ENCODE results near the gene PAMR1. TPM values are rescaled to one million over a fixed set of nuclear protein-coding genes. Genes with fewer than 3 reads are reported as not detected.

The PAMR1 gene
- polyA plus RNA-seq, 2 of the 4 experiments (the other 2 are of a cell fraction) = not detected

DNA sequence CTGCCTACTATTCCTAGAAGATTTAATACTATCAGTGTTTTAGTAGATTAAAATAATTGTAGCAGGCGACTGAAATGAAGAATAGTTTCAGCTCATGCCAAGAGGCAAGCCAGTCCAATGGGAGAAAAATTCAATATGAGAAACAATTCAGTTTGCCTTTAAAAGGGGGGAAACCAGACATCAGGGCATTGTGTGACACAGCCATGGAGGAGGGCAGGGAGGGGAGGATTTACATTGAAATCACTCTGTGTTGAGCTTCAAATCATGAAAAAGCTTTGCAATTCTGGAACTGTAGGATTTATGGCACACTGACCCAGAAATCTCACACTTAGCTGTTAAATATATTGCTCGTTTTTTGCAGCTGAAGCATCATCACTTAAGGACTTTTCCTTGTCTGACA, 110.6 kb downstream of the PAMR1 start (continued):
- TF ChIP-seq, protein P1, sequence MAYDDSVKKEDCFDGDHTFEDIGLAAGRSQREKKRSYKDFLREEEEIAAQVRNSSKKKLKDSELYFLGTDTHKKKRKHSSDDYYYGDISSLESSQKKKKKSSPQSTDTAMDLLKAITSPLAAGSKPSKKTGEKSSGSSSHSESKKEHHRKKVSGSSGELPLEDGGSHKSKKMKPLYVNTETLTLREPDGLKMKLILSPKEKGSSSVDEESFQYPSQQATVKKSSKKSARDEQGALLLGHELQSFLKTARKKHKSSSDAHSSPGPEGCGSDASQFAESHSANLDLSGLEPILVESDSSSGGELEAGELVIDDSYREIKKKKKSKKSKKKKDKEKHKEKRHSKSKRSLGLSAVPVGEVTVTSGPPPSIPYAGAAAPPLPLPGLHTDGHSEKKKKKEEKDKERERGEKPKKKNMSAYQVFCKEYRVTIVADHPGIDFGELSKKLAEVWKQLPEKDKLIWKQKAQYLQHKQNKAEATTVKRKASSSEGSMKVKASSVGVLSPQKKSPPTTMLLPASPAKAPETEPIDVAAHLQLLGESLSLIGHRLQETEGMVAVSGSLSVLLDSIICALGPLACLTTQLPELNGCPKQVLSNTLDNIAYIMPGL (CRISPR knock-in tag; IDR thresholded peaks at IDR 0.05; ENCODE audit: borderline replicate concordance) = no peak
- TF ChIP-seq FOXS1 (CRISPR knock-in tag; IDR thresholded peaks at IDR 0.05) = no peak
- TF ChIP-seq NFE2L2 (conservative IDR thresholded peaks at IDR 0.05; ENCODE audit: low read length) = no peak
- no peak for TF ChIP-seq CEBPB (IDR thresholded peaks at IDR 0.05)

DNA sequence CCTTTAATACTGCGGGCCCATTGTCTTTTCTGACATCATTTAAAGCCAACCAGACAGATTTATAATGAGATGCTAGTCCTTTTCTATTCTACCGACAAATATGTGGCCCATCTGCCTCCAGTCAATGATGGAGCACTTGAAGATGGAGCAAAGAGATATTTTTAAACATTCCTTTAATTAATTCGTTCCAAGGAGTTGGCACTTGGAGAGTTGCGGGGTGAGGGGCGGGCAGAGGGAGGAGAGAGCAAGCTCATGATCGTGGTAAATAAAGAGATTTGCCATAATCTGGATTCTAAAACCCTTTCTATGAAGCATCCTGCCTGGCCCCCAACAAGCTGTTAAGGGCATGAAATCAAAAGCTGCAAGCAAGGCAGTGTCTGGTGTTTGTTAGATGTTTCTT, 111.1 kb downstream of the PAMR1 start:
- ATAC-seq (no peak), DNase-seq (ENCODE audit: low read depth in 1 of 2, low spot score in 1 of 2) (no peak), FAIRE-seq (no peak)
- CTCF ChIA-PET = interaction anchor here (1.0 to 1.7 kb wide), 2 partner anchors 72 to 96 kb away, joined by 3 to 8 read pairs; no protein-coding TSS in a partner anchor
- no peak for TF ChIP-seq ZC3H11A (IDR thresholded peaks at IDR 0.05)
- TF ChIP-seq CHD2 (IDR thresholded peaks at IDR 0.05; ENCODE audit: low read length, partially characterized antibody) = no peak
- TF ChIP-seq GATA3 (IDR thresholded peaks at IDR 0.05; ENCODE audit: borderline replicate concordance) = no peak
- no peak for TF ChIP-seq MAZ (IDR thresholded peaks at IDR 0.05; ENCODE audit: borderline replicate concordance, low read depth, low read length)
- no peak for TF ChIP-seq JUN (IDR thresholded peaks at IDR 0.05)
- no peak for TF ChIP-seq TFCP2L1 (CRISPR knock-in tag; IDR thresholded peaks at IDR 0.05)
- no peak for TF ChIP-seq HOXB5 (CRISPR knock-in tag; IDR thresholded peaks at IDR 0.05)
- no peak for TF ChIP-seq KDM1A (IDR thresholded peaks at IDR 0.05; ENCODE audit: low read depth)
- no peak for TF ChIP-seq ZNF302 (CRISPR knock-in tag; IDR thresholded peaks at IDR 0.05)
- TF ChIP-seq CBX8 (IDR thresholded peaks at IDR 0.05) = no peak
- TF ChIP-seq, protein P2, sequence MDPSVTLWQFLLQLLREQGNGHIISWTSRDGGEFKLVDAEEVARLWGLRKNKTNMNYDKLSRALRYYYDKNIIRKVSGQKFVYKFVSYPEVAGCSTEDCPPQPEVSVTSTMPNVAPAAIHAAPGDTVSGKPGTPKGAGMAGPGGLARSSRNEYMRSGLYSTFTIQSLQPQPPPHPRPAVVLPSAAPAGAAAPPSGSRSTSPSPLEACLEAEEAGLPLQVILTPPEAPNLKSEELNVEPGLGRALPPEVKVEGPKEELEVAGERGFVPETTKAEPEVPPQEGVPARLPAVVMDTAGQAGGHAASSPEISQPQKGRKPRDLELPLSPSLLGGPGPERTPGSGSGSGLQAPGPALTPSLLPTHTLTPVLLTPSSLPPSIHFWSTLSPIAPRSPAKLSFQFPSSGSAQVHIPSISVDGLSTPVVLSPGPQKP (IDR thresholded peaks at IDR 0.05; ENCODE audit: low read depth, low read length) = no peak
- TF ChIP-seq PHF8 (IDR thresholded peaks at IDR 0.05; ENCODE audit: borderline replicate concordance, low read depth) = no peak
- TF ChIP-seq ZFP36 (IDR thresholded peaks at IDR 0.05; ENCODE audit: borderline replicate concordance, partially characterized antibody) = no peak
- no peak for TF ChIP-seq POLR2AphosphoS2 (conservative IDR thresholded peaks at IDR 0.05; ENCODE audit: low read length)
- TF ChIP-seq RAD21 (conservative IDR thresholded peaks at IDR 0.05 in 1 of 2, IDR thresholded peaks at IDR 0.05 in 1 of 2) = no peak
- TF ChIP-seq, protein P3, sequence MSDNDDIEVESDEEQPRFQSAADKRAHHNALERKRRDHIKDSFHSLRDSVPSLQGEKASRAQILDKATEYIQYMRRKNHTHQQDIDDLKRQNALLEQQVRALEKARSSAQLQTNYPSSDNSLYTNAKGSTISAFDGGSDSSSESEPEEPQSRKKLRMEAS (IDR thresholded peaks at IDR 0.05) = no peak
- TF ChIP-seq FOSL2 (IDR thresholded peaks at IDR 0.05) = no peak
- TF ChIP-seq FOSL2 (CRISPR knock-in tag; IDR thresholded peaks at IDR 0.05) = no peak
- no peak for TF ChIP-seq HOXA7 (CRISPR knock-in tag; IDR thresholded peaks at IDR 0.05)
- no peak for TF ChIP-seq HDAC2 (IDR thresholded peaks at IDR 0.05)
- TF ChIP-seq, protein P4, sequence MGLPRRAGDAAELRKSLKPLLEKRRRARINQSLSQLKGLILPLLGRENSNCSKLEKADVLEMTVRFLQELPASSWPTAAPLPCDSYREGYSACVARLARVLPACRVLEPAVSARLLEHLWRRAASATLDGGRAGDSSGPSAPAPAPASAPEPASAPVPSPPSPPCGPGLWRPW (IDR thresholded peaks at IDR 0.05) = no peak
- WGBS (ENCODE audit: missing lambda C conversion rate) = 50% methylated on average over 6 of the region's 6 CpGs
- 0 out of 3 replicates have a peak, but pooled peaks cover 5% of the 10 kb centered on the region for H3K4me1 ChIP-seq
- no peaks in the 10 kb centered on the region for H3K9me3 ChIP-seq
- H3K27ac ChIP-seq = no peak overlapping the region
- no peak overlapping the region for H3K4me3 ChIP-seq
- POLR2A ChIA-PET = no interaction called here
- no peak overlapping the region for H3K4me2 ChIP-seq

DNA sequence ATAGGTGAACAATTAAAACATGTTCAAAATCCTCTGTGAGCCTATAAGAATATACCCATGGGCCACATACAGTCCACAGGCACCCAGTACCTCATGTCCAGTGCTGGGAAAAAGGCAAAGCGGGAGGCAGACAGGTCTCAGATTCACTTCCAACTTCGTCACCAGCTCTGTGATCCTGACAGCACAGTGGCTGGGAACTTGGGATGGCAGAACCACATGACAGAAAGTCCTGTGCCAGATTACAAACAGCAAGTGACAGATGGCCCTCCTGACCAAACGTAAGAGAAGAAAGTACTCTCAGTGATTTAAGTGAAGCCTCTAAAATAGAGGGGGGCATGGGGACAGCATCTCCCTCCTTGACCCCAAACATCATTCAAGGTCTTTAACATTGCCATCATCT, 111.8 kb downstream of the PAMR1 start:
- POLR2A ChIA-PET = no interaction called here
- H3K27ac ChIP-seq = no peak overlapping the region
- ATAC-seq (no peak), FAIRE-seq (no peak), DNase-seq (ENCODE audit: low read depth in 1 of 2, low spot score in 1 of 2) (no peak)
- TF ChIP-seq MAFK (IDR thresholded peaks at IDR 0.05; ENCODE audit: partially characterized antibody) (no peak), EP300 (IDR thresholded peaks at IDR 0.05) (no peak), RNF2 (IDR thresholded peaks at IDR 0.05; ENCODE audit: borderline replicate concordance, low read depth) (no peak)
- TF ChIP-seq, protein P5, sequence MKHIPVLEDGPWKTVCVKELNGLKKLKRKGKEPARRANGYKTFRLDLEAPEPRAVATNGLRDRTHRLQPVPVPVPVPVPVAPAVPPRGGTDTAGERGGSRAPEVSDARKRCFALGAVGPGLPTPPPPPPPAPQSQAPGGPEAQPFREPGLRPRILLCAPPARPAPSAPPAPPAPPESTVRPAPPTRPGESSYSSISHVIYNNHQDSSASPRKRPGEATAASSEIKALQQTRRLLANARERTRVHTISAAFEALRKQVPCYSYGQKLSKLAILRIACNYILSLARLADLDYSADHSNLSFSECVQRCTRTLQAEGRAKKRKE (CRISPR knock-in tag; IDR thresholded peaks at IDR 0.05; ENCODE audit: low read depth) = no peak
- TF ChIP-seq, protein P6, sequence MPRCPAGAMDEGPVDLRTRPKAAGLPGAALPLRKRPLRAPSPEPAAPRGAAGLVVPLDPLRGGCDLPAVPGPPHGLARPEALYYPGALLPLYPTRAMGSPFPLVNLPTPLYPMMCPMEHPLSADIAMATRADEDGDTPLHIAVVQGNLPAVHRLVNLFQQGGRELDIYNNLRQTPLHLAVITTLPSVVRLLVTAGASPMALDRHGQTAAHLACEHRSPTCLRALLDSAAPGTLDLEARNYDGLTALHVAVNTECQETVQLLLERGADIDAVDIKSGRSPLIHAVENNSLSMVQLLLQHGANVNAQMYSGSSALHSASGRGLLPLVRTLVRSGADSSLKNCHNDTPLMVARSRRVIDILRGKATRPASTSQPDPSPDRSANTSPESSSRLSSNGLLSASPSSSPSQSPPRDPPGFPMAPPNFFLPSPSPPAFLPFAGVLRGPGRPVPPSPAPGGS (IDR thresholded peaks at IDR 0.05) = no peak
- H3K4me1 ChIP-seq = 0 out of 3 replicates have a peak, but pooled peaks cover 5% of the 10 kb centered on the region
- no peaks in the 10 kb centered on the region for H3K9me3 ChIP-seq
- no peak overlapping the region for H3K4me2 ChIP-seq
- 44% methylated on average over 3 of the region's 3 CpGs for WGBS (ENCODE audit: missing lambda C conversion rate)
- CTCF ChIA-PET = interaction anchor here (1.4 to 2.7 kb wide), 6 partner anchors 9 to 488 kb away, joined by 6 to 28 read pairs (median 13); no protein-coding TSS in a partner anchor
- H3K4me3 ChIP-seq = no peak overlapping the region

Data from A549 (cell line).